Stimulated activated CD8-positive, alpha-beta memory T cell treated with anti-CD3 and anti-CD28 coated beads, Interleukin-15, amount 100 ng/mL, for 1 hour (primary cell): ENCODE measurements around the gene THOC6.
"Not testable (repeated sequence)": the region's sequence is repeated elsewhere in the genome, so short reads cannot be mapped to it uniquely, and the experiment has no call there.

ENCODE experiments used
- DNase-seq: peaks from one replicate; pipeline ENCODE4 v3.0.0-alpha.2; 2020; ENCODE audit warnings: low read depth

THOC6 gene

GRCh38 chr16:3072148-3072547 lies 48.3 kb downstream of the THOC6 start:
- not testable (repeated sequence) for DNase-seq

GRCh38 chr16:3072576-3073263 lies 48.9 kb downstream of the THOC6 start:
- DNase-seq, result not testable (repeated sequence)

- DNase-seq, result no peak
Measured at GRCh38 chr16:3073448-3073847, 49.6 kb downstream of the THOC6 start.

- DNase-seq, result peak; percentile 58
Measured at GRCh38 chr16:3074860-3075522, 51.2 kb downstream of the THOC6 start.

- DNase-seq, result no peak
Measured at GRCh38 chr16:3075523-3075915, 51.7 kb downstream of the THOC6 start.

- not testable (repeated sequence) for DNase-seq
Measured at GRCh38 chr16:3075946-3076345, 52.1 kb downstream of the THOC6 start.

GRCh38 chr16:3076577-3076976 lies 52.7 kb downstream of the THOC6 start:
- no peak for DNase-seq
